Transverse colon (tissue), 4 donors: Measurements from ENCODE around the gene CISH. TPM values are rescaled to one million over a fixed set of nuclear protein-coding genes. Genes with fewer than 3 reads are reported as not detected.
A peak's percentile ranks its signal among the peaks of the same experiment; 100 is the strongest.

Experiments
- DNase-seq: peaks from one replicate; pipeline ENCODE4 v3.0.0-alpha.2; 2019
- H3K27ac ChIP-seq, 4 donors: fragments of 200-600 bp; sonication (generic); 2 replicates each; pipeline ENCODE4 v1.5.1; 2016 to 2018; ENCODE audit warnings: inconsistent platforms in 4 of 4
- H3K27me3 ChIP-seq: fragments of 200-600 bp; sonication (generic); 2 replicates; pipeline ENCODE4 v1.5.1; 2017; ENCODE audit warnings: inconsistent platforms
- H3K36me3 ChIP-seq, 4 donors: fragments of 200-600 bp; sonication (generic); 2 replicates each; pipeline ENCODE4 v1.5.1; 2017 to 2019; ENCODE audit warnings: inconsistent platforms in 4 of 4
- H3K4me1 ChIP-seq, 4 donors: fragments of 200-600 bp; sonication (generic); 2 replicates each; pipeline ENCODE4 v1.5.1; 2017 to 2020; ENCODE audit warnings: inconsistent platforms in 4 of 4
- H3K4me3 ChIP-seq, 4 donors: fragments of 200-600 bp; sonication (generic); 1 replicate in 1 of 4; 2 replicates in 3 of 4; pipeline versions ENCODE4 v1.5.1 to v1.6.1; 2017 to 2019; ENCODE audit warnings: inconsistent platforms in 4 of 4
- H3K9me3 ChIP-seq, 2 donors: fragments of 200-600 bp; sonication (generic); 2 replicates each; pipeline ENCODE4 v1.5.1; 2017 to 2019; ENCODE audit warnings: inconsistent platforms in 2 of 2
- EP300 ChIP-seq: sonication (generic); formaldehyde crosslinking; IDR thresholded peaks from one replicate; pipeline ENCODE4 v1.6.1; 2017; ENCODE audit warnings: antibody characterized with exemption, low read depth
- POLR2A ChIP-seq: fragments of 450-650 bp; IDR thresholded peaks from one replicate; pipeline ENCODE4 v1.6.1; 2016; ENCODE audit warnings: antibody characterized with exemption, mild to moderate bottlenecking, moderate library complexity
- POLR2AphosphoS5 ChIP-seq, 3 donors: sonication (generic); formaldehyde crosslinking; IDR thresholded peaks; one replicate each; pipeline ENCODE4 v1.6.1; 2016; ENCODE audit warnings: antibody characterized with exemption in 3 of 3
- whole genome bisulfite sequencing, 2 donors: methylation state at CpG; one replicate each; pipeline ENCODE4 v1.1.5; 2018; ENCODE audit warnings: low coverage in 1 of 2; 5-methylcytosine and 5-hydroxymethylcytosine counted together
- in situ Hi-C, 4 donors: fragments of 200-750 bp; cut with MboI; loops; one replicate each; pipeline versions ENCODE4 v1.15.0 to v1.15.1; 2017; ENCODE audit warnings: low sequenced_read_pairs in 3 of 4, low pct_ligation_motif_present in 1 of 4, low pct_unique_long_range_greater_than_20kb in 1 of 4
- intact Hi-C: fragments of 100-400 bp; cut with DNase I; formaldehyde crosslinking; loops from one replicate; pipeline ENCODE4 v1.15.1; 2023; ENCODE audit warnings: low total_unique reads
- total RNA-seq, 4 donors: library from RNA; depleted of rRNA; stranded (reverse); fragments of >200 nt; gene quantifications; one replicate each; pipeline ENCODE4 v1.1.0, GENCODE V29; 2016
- TF ChIP-seq, protein P1 (sequence below), 5 experiments: fragments of 200-600 bp in 3 of 5; fragments of 450-650 bp in 2 of 5; sonication (generic) in 3 of 5; IDR thresholded peaks; 1 replicate in 2 of 5; 2 replicates in 3 of 5; pipeline ENCODE4 v1.5.1; 2016 to 2017; ENCODE audit warnings: antibody characterized with exemption in 5 of 5, inconsistent platforms in 3 of 5, mild to moderate bottlenecking in 2 of 5, moderate library complexity in 1 of 5

Gene CISH
- total RNA-seq, 4 donors from 2014 or later: 3.0 to 15.9 (median 9.2) TPM

- Histone ChIP-seq H3K36me3 (no peaks in the 10 kb centered on the region), H3K9me3 (no peaks in the 10 kb centered on the region), H3K27me3 (no peaks in the 10 kb centered on the region), H3K27ac (peak overlapping the region in 1 of 4 donors; percentile 8), H3K4me1 (peaks cover 8 to 33% (median 25%) of the 10 kb centered on the region in 4 donors), H3K4me3 (no peak overlapping the region)
- intact Hi-C loops (no loop called here), in situ Hi-C loops (loop anchor here in 2 of 4 donors (5.0 to 25.0 kb wide), 2 partner anchors 41 to 209 kb away; partner anchors contain the start of genes CISH (in 1 of the 2), CYB561D2 (in 1 of the 2), NPRL2 (in 1 of the 2) and TMEM115 (in 1 of the 2))
- no peak for DNase-seq
- WGBS, 2 donors: 85% methylated on average over 4 of the region's 4 CpGs; no CpG with 5 or more reads in 1 of the 2 donors
- TF ChIP-seq POLR2A: no peak
- no peak for TF ChIP-seq POLR2AphosphoS5 (IDR thresholded peaks at IDR 0.05)
- TF ChIP-seq, protein P1, sequence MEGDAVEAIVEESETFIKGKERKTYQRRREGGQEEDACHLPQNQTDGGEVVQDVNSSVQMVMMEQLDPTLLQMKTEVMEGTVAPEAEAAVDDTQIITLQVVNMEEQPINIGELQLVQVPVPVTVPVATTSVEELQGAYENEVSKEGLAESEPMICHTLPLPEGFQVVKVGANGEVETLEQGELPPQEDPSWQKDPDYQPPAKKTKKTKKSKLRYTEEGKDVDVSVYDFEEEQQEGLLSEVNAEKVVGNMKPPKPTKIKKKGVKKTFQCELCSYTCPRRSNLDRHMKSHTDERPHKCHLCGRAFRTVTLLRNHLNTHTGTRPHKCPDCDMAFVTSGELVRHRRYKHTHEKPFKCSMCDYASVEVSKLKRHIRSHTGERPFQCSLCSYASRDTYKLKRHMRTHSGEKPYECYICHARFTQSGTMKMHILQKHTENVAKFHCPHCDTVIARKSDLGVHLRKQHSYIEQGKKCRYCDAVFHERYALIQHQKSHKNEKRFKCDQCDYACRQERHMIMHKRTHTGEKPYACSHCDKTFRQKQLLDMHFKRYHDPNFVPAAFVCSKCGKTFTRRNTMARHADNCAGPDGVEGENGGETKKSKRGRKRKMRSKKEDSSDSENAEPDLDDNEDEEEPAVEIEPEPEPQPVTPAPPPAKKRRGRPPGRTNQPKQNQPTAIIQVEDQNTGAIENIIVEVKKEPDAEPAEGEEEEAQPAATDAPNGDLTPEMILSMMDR (IDR thresholded peaks at IDR 0.05): no peak
- no peak for TF ChIP-seq EP300
These were observed 40.1 kb downstream of the CISH start for GRCh38 chr3:50571486-50571885.

DNA sequence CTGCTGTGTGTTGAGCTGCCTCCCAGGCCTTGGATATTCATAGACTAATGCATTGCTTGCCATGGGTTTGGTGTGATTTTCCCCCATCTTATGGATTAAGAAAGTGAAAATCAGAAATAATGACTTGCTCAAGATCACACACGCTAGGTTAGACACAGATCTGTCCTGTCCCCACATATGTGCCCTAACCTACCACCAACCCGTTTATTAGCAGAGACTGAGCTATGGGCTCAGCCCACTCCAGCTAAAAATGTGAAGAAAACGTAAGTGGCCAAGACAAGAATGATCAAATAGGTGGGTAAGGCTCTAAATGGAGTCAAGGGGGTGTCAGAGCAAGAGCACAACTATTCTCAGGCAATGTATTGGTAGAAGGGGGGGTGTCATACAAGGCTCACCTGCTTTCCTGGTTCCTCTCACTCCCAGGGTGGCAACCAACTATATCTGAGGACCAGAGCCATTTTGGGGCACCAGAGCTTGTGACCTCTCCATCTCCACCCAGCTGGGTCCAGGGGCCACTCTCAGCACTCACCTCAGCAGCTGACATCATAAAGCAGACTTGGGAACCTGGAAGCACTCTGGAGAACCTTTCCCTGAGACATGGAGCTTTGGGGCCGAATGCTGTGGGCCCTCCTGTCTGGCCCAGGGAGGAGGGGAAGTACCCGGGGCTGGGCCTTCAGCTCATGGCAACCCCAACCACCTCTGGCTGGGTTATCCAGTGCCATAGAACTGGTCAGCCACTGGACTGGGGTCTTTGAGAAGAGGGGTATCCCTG lies 40.9 kb downstream of the CISH start:
- in situ Hi-C loops: loop anchor here in 2 of 4 donors (5.0 to 25.0 kb wide), 2 partner anchors 42 to 208 kb away; partner anchors contain the start of genes CISH (in 1 of the 2), CYB561D2 (in 1 of the 2), NPRL2 (in 1 of the 2) and TMEM115 (in 1 of the 2)
- no peak overlapping the region for H3K4me3 ChIP-seq
- intact Hi-C loops: no loop called here
- no peaks in the 10 kb centered on the region for H3K27me3 ChIP-seq
- DNase-seq: no peak
- no peaks in the 10 kb centered on the region for H3K9me3 ChIP-seq
- H3K4me1 ChIP-seq: peaks cover 8 to 33% (median 26%) of the 10 kb centered on the region in 4 donors
- peak overlapping the region in 3 of 4 donors; percentile 89 to 93 (median 91) for H3K27ac ChIP-seq
- WGBS, 2 donors: 62 to 71% methylated on average over 3 of the region's 5 CpGs
- no peak for TF ChIP-seq POLR2A
- H3K36me3 ChIP-seq: no peaks in the 10 kb centered on the region

DNA sequence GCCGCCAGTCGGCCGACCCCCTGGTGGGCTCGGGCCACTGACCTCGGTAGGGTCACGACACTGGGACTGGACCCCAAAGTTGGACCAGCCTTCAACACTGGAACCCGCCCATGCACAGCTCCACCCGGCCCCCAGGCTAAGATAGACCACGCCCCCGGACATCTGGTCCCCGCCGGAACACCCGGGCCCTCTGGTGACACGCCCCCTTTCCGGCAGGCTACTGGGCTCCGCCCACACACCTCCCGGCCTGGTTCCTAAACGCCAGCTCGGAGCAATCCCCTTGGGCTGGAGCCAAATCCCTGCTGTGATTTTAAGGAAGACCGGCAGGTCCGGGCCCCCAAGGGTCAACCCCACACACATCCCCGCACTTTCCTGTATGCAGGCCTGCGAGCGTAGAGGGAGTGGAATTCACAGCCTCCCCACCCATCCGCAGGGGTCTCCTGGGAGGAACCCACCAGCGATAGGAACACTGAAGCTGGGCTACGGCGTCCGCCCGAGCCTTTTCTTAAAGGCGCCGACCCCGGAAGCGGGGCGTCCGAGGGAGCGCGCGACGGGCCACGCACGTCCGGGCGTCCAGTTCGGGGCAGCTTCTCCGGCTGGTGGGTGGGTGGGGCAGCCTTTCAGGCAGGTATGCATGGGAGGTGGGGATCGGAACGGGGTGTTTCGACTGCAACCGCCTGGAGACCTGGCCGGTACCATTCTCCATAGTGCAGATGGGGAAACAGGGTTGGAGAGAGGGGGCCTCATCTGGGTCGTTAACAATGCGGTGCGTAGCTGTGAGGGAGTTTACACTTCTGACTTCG lies 42.4 kb downstream of the CISH start, which contains the start of gene HEMK1:
Gene HEMK1 (plus strand): TSS at position 576 of the 803 bp plus-strand sequence. CDS start 1,583 bp downstream, outside the sequence.
- WGBS, 2 donors: 0% methylated on average over 28 of the region's 55 CpGs; no CpG with 5 or more reads in 1 of the 2 donors
- peak within 1 kb of the TSS; percentile 89 to 98 (median 92) for H3K27ac ChIP-seq
- no peaks in the 10 kb centered on the region for H3K9me3 ChIP-seq
- peaks cover 8 to 33% (median 26%) of the 10 kb centered on the region in 4 donors for H3K4me1 ChIP-seq
- intact Hi-C loops (no loop called here), in situ Hi-C loops (loop anchor here in 1 of 4 donors (25.0 kb wide), 1 partner anchor 207 kb away; the partner anchor contains the start of genes CYB561D2, NPRL2 and TMEM115)
- TF ChIP-seq POLR2AphosphoS5 (IDR thresholded peaks at IDR 0.05) (peak; percentile 87 to 90 (median 88)), POLR2A (peak; percentile 86), EP300 (no peak)
- TF ChIP-seq, protein P1 (IDR thresholded peaks at IDR 0.05): peak in 1 of 5 experiments; percentile 10
- peak; percentile 99 for DNase-seq
- peak within 1 kb of the TSS; percentile 59 to 94 (median 73) for H3K4me3 ChIP-seq
- H3K36me3 ChIP-seq: no peaks in the 10 kb centered on the region
- no peaks in the 10 kb centered on the region for H3K27me3 ChIP-seq

DNA sequence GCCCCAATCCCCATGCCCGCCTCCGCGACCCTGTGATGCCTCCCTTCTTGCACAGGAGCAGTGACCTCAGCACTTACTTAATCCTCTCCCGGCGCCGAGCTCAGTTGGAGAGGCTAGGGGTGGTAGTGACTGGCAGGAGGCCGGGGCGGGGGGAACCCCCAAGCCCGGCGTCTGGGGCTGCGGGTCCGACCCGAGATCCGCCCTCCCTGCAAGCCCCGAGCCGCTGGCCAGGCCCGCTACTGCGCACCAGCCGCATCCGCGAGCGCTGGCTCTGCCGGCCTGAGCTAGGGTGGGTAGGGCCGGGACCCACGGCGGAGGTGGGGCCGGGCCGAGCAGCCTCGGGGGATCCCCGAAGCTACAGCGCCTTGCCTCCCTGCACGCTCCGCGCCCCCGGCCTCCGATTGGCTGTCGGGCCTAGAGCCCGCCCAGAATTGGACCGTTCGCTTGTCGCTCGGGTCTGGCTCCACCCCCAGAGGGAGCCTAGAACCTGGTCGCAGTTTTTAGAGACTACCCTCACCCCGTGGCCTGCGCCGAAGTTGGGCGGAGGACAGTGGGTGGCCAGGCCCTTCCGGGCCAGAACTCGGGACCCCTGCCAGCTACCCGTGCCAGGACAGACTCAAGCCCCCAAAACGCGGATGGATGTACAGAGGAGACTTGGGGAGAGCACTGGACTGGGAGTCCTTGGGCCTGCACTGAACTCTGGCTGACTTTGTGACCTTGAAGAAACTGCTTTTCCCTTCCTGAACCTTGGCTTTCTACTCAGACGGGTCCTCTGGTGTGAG lies 44.0 kb downstream of the CISH start, which contains the start of gene C3orf18:
Gene C3orf18 (minus strand): TSS at position 362 of the 782 bp plus-strand sequence. CDS start 2,048 bp downstream, outside the sequence.
- WGBS, 2 donors: 3% methylated on average over 50 of the region's 53 CpGs; no CpG with 5 or more reads in 1 of the 2 donors
- intact Hi-C loops (no loop called here), in situ Hi-C loops (loop anchor here in 1 of 4 donors (25.0 kb wide), 1 partner anchor 205 kb away; the partner anchor contains the start of genes CYB561D2, NPRL2 and TMEM115)
- peak within 1 kb of the TSS; percentile 89 to 98 (median 92) for H3K27ac ChIP-seq
- peak; percentile 95 for DNase-seq
- TF ChIP-seq POLR2A: peak; percentile 41
- peak in 2 of 3 donors; percentile 35 to 41 for TF ChIP-seq POLR2AphosphoS5 (IDR thresholded peaks at IDR 0.05)
- no peak for TF ChIP-seq EP300
- TF ChIP-seq, protein P1 (IDR thresholded peaks at IDR 0.05): no peak
- no peaks in the 10 kb centered on the region for H3K27me3 ChIP-seq
- peaks cover 8 to 33% (median 26%) of the 10 kb centered on the region in 4 donors for H3K4me1 ChIP-seq
- H3K4me3 ChIP-seq: peak within 1 kb of the TSS; percentile 54 to 76 (median 64)
- no peaks in the 10 kb centered on the region for H3K36me3 ChIP-seq
- H3K9me3 ChIP-seq: no peaks in the 10 kb centered on the region
